HG02763 (cell line): Measurements from ENCODE around the gene TTC19.
"Not testable (repeated sequence)": the region's sequence is repeated elsewhere in the genome, so short reads cannot be mapped to it uniquely, and the experiment has no call there.

ENCODE experiments used
- ATAC-seq: cut with Tn5 transposase; IDR thresholded peaks from one replicate; pipeline ENCODE4 v1.9.1; 2021; ENCODE audit warnings: mild to moderate bottlenecking, moderate library complexity; ENCODE audit not compliant: unreplicated experiment

The TTC19 gene

GRCh38 chr17:15972497-15972951 lies 27.1 kb upstream of the TTC19 start:
- no peak for ATAC-seq

GRCh38 chr17:15973016-15973415 lies 26.6 kb upstream of the TTC19 start:
- no peak for ATAC-seq

- ATAC-seq, result no peak
These were observed 25.8 kb upstream of the TTC19 start for GRCh38 chr17:15973834-15974233.

- ATAC-seq, result no peak
These were observed 21.7 kb upstream of the TTC19 start for GRCh38 chr17:15977894-15978293.

GRCh38 chr17:15978606-15979005 lies 21.0 kb upstream of the TTC19 start:
- ATAC-seq, result no peak

GRCh38 chr17:15979013-15979412 lies 20.6 kb upstream of the TTC19 start:
- ATAC-seq, result not testable (repeated sequence)

- peak; percentile 82 for ATAC-seq
These were observed 18.4 kb upstream of the TTC19 start for GRCh38 chr17:15981208-15981607.

- no peak for ATAC-seq
These were observed 17.7 kb upstream of the TTC19 start for GRCh38 chr17:15981646-15982580.

GRCh38 chr17:15996322-15996721 lies 3.3 kb upstream of the TTC19 start:
- no peak for ATAC-seq

GRCh38 chr17:15998031-15998562 lies 1.5 kb upstream of the TTC19 start:
- ATAC-seq, result no peak

- ATAC-seq, result no peak
These were observed 577 bp downstream of the TTC19 start for GRCh38 chr17:15999974-16000827.

- no peak for ATAC-seq
These were observed 1.7 kb downstream of the TTC19 start for GRCh38 chr17:16001226-16001897.

GRCh38 chr17:16002708-16003260 lies 3.2 kb downstream of the TTC19 start:
- no peak for ATAC-seq

GRCh38 chr17:16003841-16004240 lies 4.2 kb downstream of the TTC19 start:
- ATAC-seq, result no peak

- no peak for ATAC-seq
These were observed 6.0 kb downstream of the TTC19 start for GRCh38 chr17:16005636-16006035.

- ATAC-seq, result no peak
These were observed 7.8 kb downstream of the TTC19 start for GRCh38 chr17:16007439-16007838.

GRCh38 chr17:16013943-16014407 lies 14.4 kb downstream of the TTC19 start:
- no peak for ATAC-seq

- ATAC-seq, result no peak
These were observed 19.7 kb downstream of the TTC19 start for GRCh38 chr17:16019347-16019746.

GRCh38 chr17:16023881-16024280 lies 24.3 kb downstream of the TTC19 start:
- no peak for ATAC-seq

- ATAC-seq, result no peak
These were observed 25.6 kb downstream of the TTC19 start for GRCh38 chr17:16025202-16025601.
